ENCODE data around the gene INTS15.

INTS15 gene

GRCh38 chr7:6650086-6650485 lies 60.3 kb downstream of the INTS15 start:
- DNase-seq (ENCODE audit: low read depth) = no peak
- H3K4me3 ChIP-seq (ENCODE audit: low read length) = no peak overlapping the region
- TF ChIP-seq CTCF (IDR thresholded peaks at IDR 0.05; ENCODE audit: insufficient read depth, low read depth, low read length, missing control alignments) = no peak

- no peak for DNase-seq (ENCODE audit: low read depth)
- no peak for TF ChIP-seq CTCF (IDR thresholded peaks at IDR 0.05; ENCODE audit: insufficient read depth, low read depth, low read length, missing control alignments)
Observed at GRCh38 chr7:6650521-6651011, 60.7 kb downstream of the INTS15 start.

DNA sequence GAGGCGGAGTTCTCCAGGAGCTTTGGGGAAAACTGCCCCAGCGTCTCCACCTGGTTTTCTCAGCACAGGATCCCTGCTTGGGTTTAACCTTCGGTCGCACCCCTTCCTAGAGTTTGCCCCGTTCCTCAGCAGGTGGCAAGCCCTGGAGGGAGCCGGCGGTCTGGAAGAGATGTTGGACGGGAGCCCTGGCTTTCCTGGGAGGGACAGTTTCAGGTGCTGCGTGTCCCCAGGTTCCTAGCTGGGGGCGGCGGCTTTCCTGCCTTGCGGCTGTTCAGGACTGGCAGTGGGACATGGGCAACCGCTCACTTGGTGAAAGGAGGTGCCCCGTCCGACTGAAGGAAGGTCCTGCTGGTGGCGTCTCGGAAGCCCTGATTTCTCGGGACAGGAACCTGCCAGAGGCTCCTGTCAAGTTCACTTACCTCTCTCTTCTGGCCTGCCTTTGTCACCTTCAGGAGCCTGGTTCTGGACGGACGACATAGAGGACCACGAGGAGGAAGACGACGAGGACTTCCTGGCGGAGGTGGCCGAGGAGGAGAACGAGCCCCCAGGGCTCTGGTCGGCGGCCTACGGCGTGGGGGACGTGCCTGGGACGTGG lies 62.1 kb downstream of the INTS15 start:
- TF ChIP-seq CTCF (IDR thresholded peaks at IDR 0.05; ENCODE audit: insufficient read depth, low read depth, low read length, missing control alignments) = no peak
- no peak for DNase-seq (ENCODE audit: low read depth)
- H3K4me3 ChIP-seq (ENCODE audit: low read length) = no peak overlapping the region

More at GRCh38 chr7:6650521-6651011, 60.7 kb downstream of the INTS15 start:
- H3K4me3 ChIP-seq (ENCODE audit: low read length) = no peak overlapping the region

DNA sequence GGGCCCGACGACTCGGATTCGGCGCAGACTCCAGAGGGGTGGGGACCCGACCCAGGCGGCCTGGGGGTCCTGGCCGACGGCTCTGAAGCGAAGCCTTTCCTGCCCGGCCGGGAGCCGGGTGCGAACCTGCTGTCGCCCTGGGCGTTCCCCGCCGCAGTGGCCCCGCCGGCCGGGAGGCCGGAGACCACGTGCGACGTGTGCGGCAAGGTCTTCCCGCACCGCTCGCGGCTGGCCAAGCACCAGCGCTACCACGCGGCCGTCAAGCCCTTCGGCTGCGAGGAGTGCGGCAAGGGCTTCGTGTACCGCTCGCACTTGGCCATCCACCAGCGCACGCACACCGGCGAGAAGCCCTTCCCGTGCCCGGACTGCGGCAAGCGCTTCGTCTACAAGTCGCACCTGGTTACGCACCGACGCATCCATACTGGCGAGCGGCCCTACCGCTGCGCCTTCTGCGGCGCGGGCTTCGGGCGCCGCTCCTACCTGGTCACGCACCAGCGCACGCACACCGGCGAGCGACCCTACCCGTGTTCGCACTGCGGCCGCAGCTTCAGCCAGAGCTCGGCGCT lies 62.7 kb downstream of the INTS15 start:
- DNase-seq (ENCODE audit: low read depth) = no peak
- no peak for TF ChIP-seq CTCF (IDR thresholded peaks at IDR 0.05; ENCODE audit: insufficient read depth, low read depth, low read length, missing control alignments)
- H3K4me3 ChIP-seq (ENCODE audit: low read length) = no peak overlapping the region

- no peak for TF ChIP-seq CTCF (IDR thresholded peaks at IDR 0.05; ENCODE audit: insufficient read depth, low read depth, low read length, missing control alignments)
- no peak for DNase-seq (ENCODE audit: low read depth)
- H3K4me3 ChIP-seq (ENCODE audit: low read length) = no peak overlapping the region
Observed at GRCh38 chr7:6653071-6654003, 63.5 kb downstream of the INTS15 start.

- TF ChIP-seq CTCF (IDR thresholded peaks at IDR 0.05; ENCODE audit: insufficient read depth, low read depth, low read length, missing control alignments) = no peak
- no peak for DNase-seq (ENCODE audit: low read depth)
- H3K4me3 ChIP-seq (ENCODE audit: low read length) = no peak overlapping the region
Observed at GRCh38 chr7:6654113-6654841, 64.5 kb downstream of the INTS15 start.

Measured in epithelial cell of esophagus (primary cell).